ENCODE results near the gene CTAG2.
"Not testable (repeated sequence)": the region's sequence is repeated elsewhere in the genome, so short reads cannot be mapped to it uniquely, and the experiment has no call there.

The CTAG2 gene

DNA sequence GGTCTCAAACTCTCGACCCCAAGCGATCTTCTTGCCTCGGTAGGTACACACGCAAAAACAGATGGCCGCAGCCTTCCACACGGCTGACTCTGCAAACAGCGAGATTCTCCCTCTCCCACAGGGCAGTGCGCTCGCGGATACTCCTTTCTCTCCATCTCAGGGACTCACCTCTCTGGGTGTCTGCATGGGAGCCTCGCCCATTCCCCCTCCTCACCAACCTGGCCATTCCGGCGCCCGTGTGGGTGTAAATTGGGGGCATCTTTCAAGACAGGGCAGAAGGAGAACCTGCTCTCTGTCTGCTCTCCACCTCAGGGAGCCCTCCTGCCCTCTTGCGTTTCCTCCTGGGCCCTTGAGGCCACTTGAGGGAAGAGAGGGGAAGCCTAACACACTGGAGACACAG lies 4.4 kb downstream of the CTAG2 start:
- no peak for DNase-seq (ENCODE audit: low spot score)

DNA sequence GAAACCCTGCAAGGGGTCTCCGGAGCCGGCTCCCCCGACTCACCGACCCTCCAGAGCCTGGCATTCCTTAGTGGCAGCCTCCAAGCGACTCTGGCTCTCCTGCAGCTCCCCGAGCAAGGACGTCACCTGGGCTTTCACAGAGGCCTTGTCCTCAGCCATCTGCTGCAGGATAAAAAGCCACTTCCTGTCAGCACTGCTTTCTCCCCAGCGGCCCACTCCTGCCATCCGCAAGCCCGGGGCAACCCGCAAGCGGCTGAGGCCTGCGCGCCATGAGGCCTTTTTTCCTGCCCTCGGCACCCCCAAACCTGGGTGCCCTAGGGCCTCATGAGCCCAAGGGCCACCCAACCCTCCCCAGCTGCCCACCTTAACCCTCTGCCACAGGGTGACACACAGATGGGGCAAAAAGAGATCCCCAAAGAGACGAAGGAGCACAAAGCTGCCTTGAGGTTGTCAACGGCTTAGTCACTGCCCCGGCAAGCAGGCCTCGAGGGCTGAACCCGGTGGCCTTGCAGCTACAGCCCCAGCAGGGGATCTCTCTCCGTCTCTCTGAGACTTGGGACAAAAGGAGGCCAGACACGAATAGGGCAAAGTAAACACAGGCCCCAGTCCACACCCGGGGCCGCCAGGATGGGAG lies 7.5 kb downstream of the CTAG2 start:
- not testable (repeated sequence) for DNase-seq (ENCODE audit: low spot score)

DNA sequence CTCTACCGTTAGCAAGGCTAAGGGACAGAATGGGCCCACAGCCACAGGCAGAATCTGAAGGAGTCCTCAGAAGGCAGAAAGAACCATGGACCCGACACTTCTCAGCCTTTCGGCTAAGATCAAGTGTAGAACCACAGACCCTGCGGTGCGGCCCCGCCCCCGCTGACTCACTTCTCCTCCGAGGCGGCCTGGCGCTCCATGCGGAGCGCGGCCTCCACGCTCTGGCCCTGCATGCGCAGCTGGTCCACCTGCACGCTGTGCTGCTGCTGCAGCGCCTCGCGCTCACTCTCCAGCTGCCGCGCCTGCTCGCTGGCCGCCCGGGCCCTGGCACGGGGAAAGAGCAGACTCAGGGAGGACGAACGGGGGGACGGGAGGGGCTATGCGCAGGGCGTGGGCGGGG lies 9.7 kb downstream of the CTAG2 start:
- not testable (repeated sequence) for DNase-seq (ENCODE audit: low spot score)

DNA sequence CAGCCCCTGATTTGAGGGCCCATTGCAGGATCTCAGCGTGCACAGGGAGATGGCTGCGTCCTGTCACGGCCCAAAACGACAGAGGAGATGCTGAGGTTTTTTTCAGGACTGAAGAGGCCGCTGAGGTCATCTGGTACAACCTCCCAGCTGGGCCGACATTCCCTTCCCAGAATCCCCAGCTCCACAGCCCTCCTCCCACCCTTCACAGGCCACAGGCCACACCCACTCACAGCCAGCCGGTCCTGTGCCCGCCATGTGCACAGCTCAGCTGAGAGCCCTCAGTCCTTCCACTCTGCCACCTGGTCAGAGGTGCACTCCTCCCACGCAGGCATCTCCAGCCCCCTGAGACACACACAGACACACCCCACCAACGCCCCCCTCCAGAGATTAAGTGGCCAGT lies 11.6 kb downstream of the CTAG2 start:
- not testable (repeated sequence) for DNase-seq (ENCODE audit: low spot score)

DNA sequence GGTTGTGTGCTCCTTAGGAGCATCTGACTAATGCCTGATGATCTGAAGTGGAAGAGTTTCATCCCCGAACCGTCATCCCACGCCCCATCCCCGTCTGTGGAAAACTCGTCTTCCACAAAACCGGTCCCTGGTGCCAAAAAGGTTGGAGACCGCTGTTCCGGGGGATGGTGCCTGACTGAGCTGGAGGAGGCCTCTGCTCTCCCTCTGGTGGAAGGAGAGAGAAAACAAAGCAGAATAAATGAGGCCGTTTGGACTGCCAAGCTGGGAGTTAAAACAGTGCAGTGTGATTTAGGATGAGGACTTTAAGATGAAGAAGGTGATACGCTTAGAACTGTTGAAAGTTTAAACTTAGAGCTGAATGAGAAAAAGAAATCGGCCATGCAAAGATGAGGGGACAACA lies 19.7 kb downstream of the CTAG2 start:
- DNase-seq (ENCODE audit: low spot score): not testable (repeated sequence)

DNA sequence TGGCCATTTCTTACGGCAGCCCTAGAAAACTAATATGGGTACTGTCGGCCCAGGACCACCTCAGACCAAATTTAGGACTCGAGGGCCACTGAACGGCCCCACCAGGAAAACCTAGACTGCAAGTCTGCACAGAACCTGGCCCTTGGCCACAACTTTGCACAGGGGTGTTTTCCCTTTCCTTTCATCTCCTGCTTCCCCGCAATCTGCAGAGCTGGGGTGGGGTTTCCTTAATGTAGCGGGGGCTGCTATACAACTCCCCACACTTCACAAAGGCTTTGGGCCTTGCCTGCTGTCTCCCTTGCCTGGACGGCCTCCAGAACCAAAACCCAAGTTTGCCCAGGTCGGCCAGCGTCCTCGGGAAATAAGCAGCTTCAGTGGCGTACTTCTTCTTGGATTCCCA lies 22.4 kb downstream of the CTAG2 start:
- not testable (repeated sequence) for DNase-seq (ENCODE audit: low spot score)

DNA sequence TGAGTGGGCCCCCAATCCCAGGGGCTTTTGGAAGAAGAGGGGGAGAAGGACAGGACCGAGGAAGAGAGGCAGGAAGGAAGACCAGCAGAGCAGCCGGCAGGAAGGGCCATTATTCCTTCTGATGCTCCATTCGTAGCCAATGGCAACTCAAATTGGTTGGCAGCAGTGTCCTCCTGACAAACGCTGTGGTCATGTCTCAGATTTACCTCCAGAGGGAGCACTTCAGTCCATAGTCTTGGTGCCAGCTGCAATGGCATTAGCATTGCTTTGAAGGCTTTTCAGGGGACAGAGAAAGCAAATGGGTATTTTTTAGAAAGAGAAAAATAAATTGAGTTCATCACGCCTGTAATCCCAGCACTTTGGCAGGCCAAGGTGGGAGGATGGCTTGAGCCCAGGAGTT lies 24.4 kb downstream of the CTAG2 start:
- DNase-seq (ENCODE audit: low spot score): not testable (repeated sequence)

DNA sequence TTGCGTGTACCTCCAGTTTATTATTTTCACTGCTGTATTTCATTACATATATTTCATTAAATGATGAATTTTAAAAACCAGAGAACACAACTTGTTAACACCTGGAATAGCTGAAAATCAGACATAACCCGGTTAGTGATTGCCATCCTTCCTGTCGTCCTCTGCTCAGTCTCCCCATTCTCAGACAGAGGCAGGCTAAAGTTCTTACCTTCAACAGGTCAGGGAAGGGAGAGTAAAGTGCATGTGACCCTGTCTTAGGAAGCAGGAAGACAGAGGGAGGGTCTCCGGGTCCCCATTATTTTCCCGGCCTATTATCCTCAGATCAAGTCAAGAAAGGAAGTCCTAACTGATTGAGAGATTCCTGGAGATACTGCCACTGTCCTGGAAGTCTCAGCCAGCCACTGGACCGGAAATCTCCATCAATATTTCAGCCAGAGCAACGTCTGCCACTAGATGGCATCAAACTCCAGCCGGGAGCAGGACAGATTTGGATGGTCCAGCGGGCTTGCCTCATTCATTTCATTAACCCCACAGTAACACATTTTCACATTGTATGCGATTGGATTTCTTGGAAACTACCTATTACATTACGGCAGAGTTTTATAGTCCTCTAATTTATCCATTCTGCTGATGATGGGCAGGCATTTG lies 32.5 kb downstream of the CTAG2 start:
- DNase-seq (ENCODE audit: low spot score): not testable (repeated sequence)

DNA sequence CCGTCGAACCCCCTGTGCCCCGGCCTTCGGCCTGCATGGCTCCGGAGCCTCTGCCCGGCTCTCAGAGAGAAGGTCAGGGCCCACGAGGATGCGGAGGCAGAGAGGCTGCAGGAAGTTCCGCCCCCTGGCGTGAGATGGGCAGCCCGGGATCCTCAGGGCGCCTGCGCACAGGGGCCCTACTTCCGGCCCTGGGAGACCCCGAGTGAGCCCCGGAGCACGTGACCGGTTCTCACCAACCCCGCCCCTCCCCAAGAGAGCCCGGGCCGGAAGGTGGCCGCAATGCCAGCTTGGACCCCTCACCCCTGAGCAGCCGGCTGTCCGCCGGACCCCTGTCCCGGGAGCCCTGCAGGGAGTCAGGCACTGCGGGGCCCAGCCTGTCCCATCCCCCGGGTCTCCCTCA lies 34.2 kb downstream of the CTAG2 start, which contains the start of gene CTAG1B:
Gene CTAG1B, minus strand, starts transcription at position 101 of the 400 bp plus-strand sequence. Its CDS starts 64 bp downstream, at position 37.
- not testable (repeated sequence) for DNase-seq (ENCODE audit: low spot score)

DNA sequence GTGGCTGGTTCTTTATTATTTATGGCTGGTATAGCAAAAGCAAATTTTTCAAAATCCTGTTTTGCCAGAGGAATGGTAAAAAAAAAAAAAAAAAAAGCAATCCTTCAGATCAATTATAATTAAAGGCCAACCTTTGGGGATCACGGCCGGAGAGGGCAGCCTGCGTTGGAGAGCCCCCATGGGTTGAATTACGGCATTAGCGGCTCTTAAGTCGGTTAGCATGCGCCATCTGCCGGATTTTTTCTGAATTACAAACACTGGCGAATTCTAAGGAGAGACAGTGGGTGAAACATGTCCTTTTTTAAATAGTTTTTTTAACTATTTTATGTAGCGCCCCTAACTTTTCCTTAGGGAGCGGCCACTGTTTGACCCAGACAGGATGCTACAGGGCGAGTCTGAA lies 39.8 kb downstream of the CTAG2 start:
- DNase-seq (ENCODE audit: low spot score): not testable (repeated sequence)

DNA sequence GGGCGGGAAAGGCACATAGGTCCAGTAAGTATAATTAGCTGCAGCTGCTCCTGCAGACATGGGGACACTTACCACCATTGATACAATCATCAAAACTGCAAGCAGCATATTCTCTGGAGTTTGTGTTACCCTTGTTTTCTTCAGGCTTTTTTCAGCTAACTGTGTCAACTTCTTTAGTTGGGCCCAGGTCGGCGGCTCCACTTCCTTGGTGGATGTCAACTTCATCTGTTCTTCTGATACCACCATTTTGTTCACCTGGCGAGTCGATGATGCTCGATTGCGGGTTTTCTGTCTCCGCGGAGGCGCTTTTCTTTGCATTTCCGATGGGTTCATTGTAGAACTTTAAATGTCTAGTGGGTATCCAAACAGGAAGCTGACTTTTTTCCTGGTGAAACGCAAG lies 42.2 kb downstream of the CTAG2 start:
- not testable (repeated sequence) for DNase-seq (ENCODE audit: low spot score)

DNA sequence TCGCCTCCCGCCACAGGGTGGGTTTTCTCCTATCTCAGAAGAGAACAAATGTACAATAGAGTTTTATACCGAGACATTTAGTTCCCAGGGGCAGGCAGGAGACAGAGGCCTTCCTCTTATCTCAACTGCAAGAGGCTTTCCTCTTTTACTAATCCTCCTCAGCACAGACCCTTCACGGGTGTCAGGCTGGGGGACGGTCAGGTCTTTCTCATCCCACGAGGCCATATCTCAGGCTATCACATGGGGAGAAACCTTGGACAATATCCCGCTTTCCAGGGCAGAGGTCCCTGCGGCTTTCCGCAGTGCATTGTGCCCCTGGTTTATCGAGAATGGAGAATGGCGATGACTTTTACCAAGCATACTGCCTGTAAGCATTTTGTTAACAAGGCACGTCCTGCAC lies 44.6 kb downstream of the CTAG2 start:
- not testable (repeated sequence) for DNase-seq (ENCODE audit: low spot score)

DNA sequence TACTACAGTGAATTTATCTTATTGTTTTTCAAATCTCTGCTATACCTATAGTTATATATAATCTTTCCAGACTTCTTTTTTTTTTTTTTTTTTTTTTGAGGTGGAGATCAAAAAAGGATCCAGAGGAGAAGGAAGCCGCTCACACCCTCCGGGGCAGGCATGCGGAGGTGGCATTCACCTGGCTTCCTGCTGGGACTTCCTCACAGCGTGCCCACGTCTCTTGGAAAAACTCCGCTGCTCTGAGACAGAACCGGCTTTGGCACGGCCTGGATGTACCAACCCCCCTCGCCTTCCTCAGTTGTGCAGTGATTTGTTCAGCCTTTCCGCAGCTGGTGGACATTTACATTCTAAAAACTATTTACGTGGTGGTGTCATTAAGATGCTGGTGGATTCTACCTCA lies 45.4 kb downstream of the CTAG2 start:
- DNase-seq (ENCODE audit: low spot score): not testable (repeated sequence)

DNA sequence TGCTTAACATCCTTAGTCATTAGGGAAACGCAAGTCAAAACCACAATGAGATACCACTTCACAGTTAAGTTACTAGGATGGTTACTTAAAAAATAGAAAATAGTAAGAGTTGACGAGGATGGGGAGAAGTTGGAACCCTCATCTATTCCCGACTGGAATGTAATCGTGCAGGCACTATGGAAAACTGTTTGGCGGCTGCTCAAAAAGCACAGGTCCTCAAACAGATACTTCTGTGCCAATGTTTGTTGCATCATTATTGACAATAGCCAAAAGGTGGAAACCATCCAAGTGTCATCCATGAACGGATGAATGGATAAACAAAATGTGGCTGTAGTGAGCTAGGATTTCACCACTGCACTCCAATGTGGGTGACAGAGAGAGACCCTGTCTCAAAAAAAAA lies 46.0 kb downstream of the CTAG2 start:
- DNase-seq (ENCODE audit: low spot score): no peak

DNA sequence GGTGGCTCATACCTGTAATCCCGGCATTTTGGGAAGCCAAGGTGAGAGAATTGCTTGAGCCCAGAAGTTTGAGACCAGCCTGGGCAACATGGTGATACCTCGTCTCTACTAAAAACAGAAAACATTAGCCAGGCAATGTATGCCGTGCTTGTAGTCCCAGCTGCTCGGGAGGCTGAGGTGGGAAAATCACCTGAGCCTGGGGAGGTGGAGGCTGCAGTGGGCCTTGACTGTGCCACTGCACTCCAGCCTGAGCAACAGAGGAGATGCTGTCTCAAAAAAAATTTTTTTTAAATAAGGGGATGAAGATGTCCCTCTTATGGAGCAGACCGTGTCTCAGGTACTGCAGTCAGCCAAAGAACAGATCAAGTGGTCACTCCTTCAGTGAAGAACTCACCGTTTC lies 47.8 kb downstream of the CTAG2 start:
- no peak for DNase-seq (ENCODE audit: low spot score)

DNA sequence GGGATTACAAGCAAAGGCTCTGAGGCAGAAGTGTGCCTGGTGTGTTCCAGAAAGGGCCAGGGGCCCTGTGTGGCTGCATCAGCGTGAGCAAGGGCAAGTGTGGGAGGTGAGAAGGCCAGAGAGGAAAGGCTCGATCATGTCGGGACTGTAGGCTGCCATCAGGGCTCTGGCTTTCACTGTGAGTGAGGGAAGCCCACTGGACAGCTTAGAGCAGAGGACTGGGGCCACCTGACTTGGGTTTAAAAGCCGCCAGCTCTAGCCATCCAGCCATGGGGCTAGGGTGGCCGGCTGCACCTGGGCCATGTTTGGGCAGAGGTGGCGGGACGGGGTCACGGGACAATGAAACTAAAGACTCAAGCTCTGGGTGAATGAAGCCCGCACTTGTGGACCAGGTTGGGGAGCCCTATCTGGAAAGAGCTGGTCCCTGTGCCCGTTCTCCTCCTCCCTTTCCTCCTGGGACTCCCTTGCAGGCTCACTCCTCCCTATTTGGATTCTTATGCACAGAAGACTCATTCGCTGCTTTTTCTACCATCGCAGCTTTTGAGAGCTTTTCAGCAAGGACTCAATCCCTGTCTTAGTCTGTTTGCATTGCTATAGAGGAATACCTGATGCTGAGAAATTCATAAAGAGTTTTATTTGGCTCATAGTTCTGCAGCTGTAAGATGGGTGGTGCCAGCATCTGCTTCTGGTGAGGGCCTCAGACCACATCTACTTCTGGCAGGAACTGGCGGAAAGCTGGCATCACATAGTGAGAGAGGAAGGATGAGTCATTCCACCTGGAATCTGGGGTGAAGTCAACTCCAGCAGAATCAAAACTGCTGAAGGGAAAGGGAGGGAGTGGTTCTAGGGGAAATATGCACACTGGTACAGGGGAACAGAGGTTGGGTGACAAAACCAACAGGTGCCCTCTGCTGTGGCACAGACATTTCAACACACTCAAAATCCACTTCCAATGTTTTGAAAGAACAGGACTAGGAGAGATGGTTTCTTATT lies 49.6 kb downstream of the CTAG2 start:
- DNase-seq (ENCODE audit: low spot score): no peak

DNA sequence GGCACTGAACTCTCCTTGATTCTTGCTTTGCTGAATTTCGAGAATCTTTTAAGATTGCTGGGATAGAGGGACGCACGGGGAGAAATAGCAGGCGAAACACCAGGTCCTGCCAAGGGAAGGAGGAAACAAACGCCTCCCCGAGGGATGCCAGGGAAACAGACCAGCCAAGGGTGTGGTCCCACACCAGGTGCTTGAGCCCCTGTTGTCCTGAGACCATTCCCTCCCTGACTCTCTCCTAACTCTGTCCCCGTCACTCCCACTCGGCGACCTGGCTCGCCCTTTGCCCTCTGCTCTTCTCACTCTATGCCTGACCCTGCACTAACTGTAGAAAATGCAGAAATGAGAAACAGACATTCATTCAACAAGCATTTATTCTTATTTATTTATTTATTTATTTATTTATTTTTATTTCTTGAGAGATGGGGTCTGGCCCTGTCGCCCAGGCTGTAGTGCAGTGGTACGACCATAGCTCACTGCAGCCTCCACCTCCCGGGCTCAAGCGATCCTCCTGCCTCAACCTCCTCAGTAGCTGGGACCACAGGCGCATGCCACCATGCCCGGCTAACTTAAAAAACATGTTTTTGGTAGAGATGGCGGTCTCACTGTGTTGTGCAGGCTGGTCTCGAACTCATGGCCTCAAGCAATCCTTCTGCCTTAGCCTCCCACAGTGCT lies 50.5 kb downstream of the CTAG2 start:
- DNase-seq (ENCODE audit: low spot score): no peak

DNA sequence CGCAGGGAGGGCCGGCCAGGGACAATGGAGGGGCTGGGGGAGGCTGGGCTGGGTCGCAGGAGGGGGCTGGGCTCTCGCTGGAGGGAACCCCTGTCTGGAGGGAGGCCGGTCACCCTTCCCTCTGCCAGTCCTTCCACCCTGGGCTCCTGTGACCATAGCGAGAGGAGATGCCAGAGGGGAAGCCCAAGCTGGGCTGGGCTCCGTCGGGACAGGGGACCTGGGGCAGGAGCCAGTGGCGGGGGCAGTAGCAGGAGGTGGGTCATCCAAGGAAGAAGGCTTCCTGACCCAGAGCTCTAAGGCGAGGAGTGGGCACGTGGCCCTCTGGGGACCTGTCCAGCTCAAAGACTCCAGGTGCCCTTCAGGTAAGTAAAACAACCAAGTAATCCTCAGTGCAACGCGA lies 51.2 kb downstream of the CTAG2 start:
- no peak for DNase-seq (ENCODE audit: low spot score)
